SKM-1 treated with dmso at 0.1 percent for 144 hours (cell line): ENCODE results near the gene PDE5A.
A peak's percentile ranks its signal among the peaks of the same experiment; 100 is the strongest.

Source experiments
- DNase-seq: peaks from one replicate; lab custom pipeline; 2025; ENCODE audit not compliant: unreplicated experiment; lab: John Stamatoyannopoulos, UW

The PDE5A gene

GRCh38 chr4:119587796-119588195 lies 40.8 kb downstream of the PDE5A start:
- DNase-seq, result no peak

- DNase-seq, result no peak
These were observed 42.8 kb downstream of the PDE5A start for GRCh38 chr4:119585771-119586170.

GRCh38 chr4:119581190-119581873 lies 47.3 kb downstream of the PDE5A start:
- DNase-seq, result no peak

GRCh38 chr4:119580293-119580692 lies 48.3 kb downstream of the PDE5A start:
- no peak for DNase-seq

- no peak for DNase-seq
These were observed 48.8 kb downstream of the PDE5A start for GRCh38 chr4:119579823-119580222.

- no peak for DNase-seq
These were observed 58.2 kb downstream of the PDE5A start for GRCh38 chr4:119570401-119570800.

GRCh38 chr4:119564106-119564505 lies 64.5 kb downstream of the PDE5A start:
- no peak for DNase-seq

GRCh38 chr4:119559044-119559647 lies 69.5 kb downstream of the PDE5A start:
- peak; percentile 35 for DNase-seq

- no peak for DNase-seq
These were observed 77.6 kb downstream of the PDE5A start for GRCh38 chr4:119550857-119551532.

- DNase-seq, result no peak
These were observed 79.0 kb downstream of the PDE5A start for GRCh38 chr4:119549639-119550038.

GRCh38 chr4:119543779-119544178 lies 84.8 kb downstream of the PDE5A start:
- no peak for DNase-seq

- DNase-seq, result no peak
These were observed 85.4 kb downstream of the PDE5A start for GRCh38 chr4:119543187-119543586.

GRCh38 chr4:119540249-119540648 lies 88.4 kb downstream of the PDE5A start:
- no peak for DNase-seq

- DNase-seq, result no peak
These were observed 91.0 kb downstream of the PDE5A start for GRCh38 chr4:119537586-119537985.

GRCh38 chr4:119536572-119537528 lies 91.8 kb downstream of the PDE5A start:
- no peak for DNase-seq

- DNase-seq, result no peak
These were observed 96.3 kb downstream of the PDE5A start for GRCh38 chr4:119532319-119532718.

- DNase-seq, result no peak
These were observed 98.8 kb downstream of the PDE5A start for GRCh38 chr4:119529788-119530187.

GRCh38 chr4:119526786-119527550 lies 101.6 kb downstream of the PDE5A start:
- DNase-seq, result no peak

- DNase-seq, result no peak
These were observed 102.6 kb downstream of the PDE5A start for GRCh38 chr4:119525771-119526712.
